GM10266 (cell line): Measurements from ENCODE around the gene MGME1.

Experiments used
- DNase-seq: peaks from one replicate; pipeline ENCODE4 v3.0.0; 2012; ENCODE audit errors: extremely low spot score
- CTCF ChIP-seq: IDR thresholded peaks from 2 replicates; pipeline ENCODE4 v1.5.1; 2012; ENCODE audit warnings: mild to moderate bottlenecking, low read depth; ENCODE audit not compliant: control insufficient read depth, insufficient read depth; ENCODE audit errors: missing control alignments

The MGME1 gene

GRCh38 chr20:17947474-17947815 is 21.4 kb upstream of the MGME1 start:
- no peak for DNase-seq
- TF ChIP-seq CTCF = no peak

- DNase-seq = no peak
- TF ChIP-seq CTCF = no peak
These were observed 20.4 kb upstream of the MGME1 start for GRCh38 chr20:17948442-17948841.

- no peak for DNase-seq
- TF ChIP-seq CTCF = no peak
These were observed 18.9 kb upstream of the MGME1 start for GRCh38 chr20:17949899-17950298.

- no peak for TF ChIP-seq CTCF
- no peak for DNase-seq
These were observed 18.1 kb upstream of the MGME1 start for GRCh38 chr20:17950670-17951069.

- no peak for TF ChIP-seq CTCF
- no peak for DNase-seq
These were observed 17.5 kb upstream of the MGME1 start for GRCh38 chr20:17951323-17951722.

- no peak for DNase-seq
- TF ChIP-seq CTCF = no peak
These were observed 15.8 kb upstream of the MGME1 start for GRCh38 chr20:17952692-17953684.

- TF ChIP-seq CTCF = no peak
- DNase-seq = no peak
These were observed 14.9 kb upstream of the MGME1 start for GRCh38 chr20:17953935-17954334.
